Sigmoid colon (tissue), 4 donors: Measurements from ENCODE around the gene MAP3K7.

Source experiments
- POLR2AphosphoS5 ChIP-seq, 4 donors: sonication (generic); formaldehyde crosslinking; IDR thresholded peaks; one replicate each; pipeline ENCODE4 v1.6.1; 2017; ENCODE audit warnings: antibody characterized with exemption in 4 of 4
- TF ChIP-seq, protein P1 (sequence below), 4 experiments: fragments of 450-650 bp in 3 of 4; fragments of 200-600 bp in 1 of 4; IDR thresholded peaks; one replicate each; pipeline ENCODE4 v1.5.1; 2016 to 2019; ENCODE audit warnings: antibody characterized with exemption in 4 of 4, mild to moderate bottlenecking in 3 of 4, moderate library complexity in 2 of 4

DNA sequence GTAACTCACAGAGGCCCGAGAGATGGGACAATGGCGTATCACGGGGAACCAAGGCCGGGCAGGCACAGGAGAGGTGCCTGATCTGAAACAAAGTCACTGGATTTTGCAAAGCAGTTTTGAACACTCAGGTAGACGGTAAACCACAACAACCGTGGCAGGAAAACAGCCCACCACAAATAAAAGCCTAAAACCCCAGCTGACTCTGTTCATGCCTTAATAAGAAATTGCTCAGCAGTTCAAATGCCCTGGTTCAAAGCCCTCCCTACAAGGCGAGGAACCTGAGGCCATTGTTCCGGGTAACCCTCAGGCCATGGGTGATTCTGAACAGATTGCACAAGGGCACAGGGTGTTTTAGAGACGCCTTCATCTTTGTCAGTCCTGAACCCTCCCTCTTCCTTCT lies 114.2 kb downstream of the MAP3K7 start:
- TF ChIP-seq, protein P1, sequence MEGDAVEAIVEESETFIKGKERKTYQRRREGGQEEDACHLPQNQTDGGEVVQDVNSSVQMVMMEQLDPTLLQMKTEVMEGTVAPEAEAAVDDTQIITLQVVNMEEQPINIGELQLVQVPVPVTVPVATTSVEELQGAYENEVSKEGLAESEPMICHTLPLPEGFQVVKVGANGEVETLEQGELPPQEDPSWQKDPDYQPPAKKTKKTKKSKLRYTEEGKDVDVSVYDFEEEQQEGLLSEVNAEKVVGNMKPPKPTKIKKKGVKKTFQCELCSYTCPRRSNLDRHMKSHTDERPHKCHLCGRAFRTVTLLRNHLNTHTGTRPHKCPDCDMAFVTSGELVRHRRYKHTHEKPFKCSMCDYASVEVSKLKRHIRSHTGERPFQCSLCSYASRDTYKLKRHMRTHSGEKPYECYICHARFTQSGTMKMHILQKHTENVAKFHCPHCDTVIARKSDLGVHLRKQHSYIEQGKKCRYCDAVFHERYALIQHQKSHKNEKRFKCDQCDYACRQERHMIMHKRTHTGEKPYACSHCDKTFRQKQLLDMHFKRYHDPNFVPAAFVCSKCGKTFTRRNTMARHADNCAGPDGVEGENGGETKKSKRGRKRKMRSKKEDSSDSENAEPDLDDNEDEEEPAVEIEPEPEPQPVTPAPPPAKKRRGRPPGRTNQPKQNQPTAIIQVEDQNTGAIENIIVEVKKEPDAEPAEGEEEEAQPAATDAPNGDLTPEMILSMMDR (IDR thresholded peaks at IDR 0.05): no peak
- no peak for TF ChIP-seq POLR2AphosphoS5 (IDR thresholded peaks at IDR 0.05)
